Lung microvascular endothelial cell (primary cell): ENCODE measurements around the gene SGO2. TPM values are rescaled to one million over a fixed set of nuclear protein-coding genes. Genes with fewer than 3 reads are reported as not detected.
"Not testable (repeated sequence)": the region's sequence is repeated elsewhere in the genome, so short reads cannot be mapped to it uniquely, and the experiment has no call there.

ENCODE experiments used
- DNase-seq, 2 donors: peaks; one replicate each; pipeline versions ENCODE4 v3.0.0 to v3.0.0-alpha.2; 2010; ENCODE audit warnings: low read depth in 2 of 2
- total RNA-seq: library from RNA; depleted of rRNA; stranded (reverse); fragments of >200 nt; gene quantifications from 2 replicates; pipeline ENCODE4 v1.2.1, GENCODE V29; 2014

The SGO2 gene
- total RNA-seq, 1 donor from 2014 or later = 2.0 TPM

DNA sequence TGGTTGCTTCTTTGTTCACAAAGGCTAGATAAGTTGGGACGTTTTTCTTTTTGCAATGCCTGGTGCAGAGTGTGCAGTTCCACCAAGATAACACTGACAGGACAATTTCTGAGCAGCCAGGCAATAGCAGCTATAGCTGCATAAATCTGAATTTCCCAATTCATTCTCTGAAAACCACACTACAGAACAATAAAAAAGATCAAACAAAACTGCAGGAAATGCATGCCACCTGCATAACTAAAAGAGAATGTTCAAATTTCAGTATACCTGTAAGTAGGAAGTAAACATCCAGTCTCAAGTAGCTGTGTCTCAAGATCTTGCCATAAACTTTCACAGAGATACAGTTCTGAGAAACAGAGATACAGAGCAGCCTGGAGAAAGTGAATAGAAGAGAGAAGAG is 10.9 kb upstream of the SGO2 start:
- DNase-seq = no peak

DNA sequence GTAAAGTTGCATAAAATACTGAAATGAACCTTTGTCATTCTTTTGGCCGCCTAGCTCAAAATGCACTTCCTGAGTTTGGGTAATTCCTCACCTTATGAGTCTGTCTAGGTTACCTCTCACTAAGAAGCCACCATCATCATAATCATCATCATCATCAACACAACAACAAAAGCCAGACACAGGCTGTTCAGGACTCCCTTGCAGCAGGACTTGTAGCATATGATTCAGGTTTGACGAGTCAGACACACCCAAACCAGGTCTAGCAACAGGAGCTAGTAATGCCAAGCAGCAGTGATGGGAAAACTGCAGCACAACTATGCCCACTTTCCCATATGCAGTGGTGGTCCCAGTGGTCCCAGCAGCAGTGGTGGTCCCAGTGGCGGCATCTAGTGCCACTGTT is 2.8 kb upstream of the SGO2 start:
- DNase-seq = no peak

GRCh38 chr2:200523604-200524003 is 2.4 kb upstream of the SGO2 start:
- no peak for DNase-seq

DNA sequence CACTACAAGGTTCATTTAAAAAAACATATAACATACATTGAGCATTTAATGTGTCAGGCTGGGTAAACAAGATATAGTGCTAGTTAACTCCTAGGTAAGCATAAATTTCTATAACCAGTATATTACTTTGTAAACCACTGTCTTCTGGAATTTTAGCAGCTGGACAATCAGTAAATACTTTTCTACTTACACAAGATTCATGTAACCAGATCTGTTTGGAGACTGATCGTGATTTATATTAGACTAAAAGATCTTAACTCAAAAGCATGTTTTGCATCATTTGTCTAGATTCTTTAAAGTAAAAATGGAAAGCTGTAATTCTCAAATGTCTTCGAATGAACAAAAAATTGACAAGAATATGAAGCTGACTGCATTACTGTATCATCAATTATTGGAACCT is 941 bp upstream of the SGO2 start:
- DNase-seq = no peak

- DNase-seq = no peak
Measured at GRCh38 chr2:200525551-200525881, 491 bp upstream of the SGO2 start.

GRCh38 chr2:200528228-200528627 is 2.2 kb downstream of the SGO2 start:
- no peak for DNase-seq

DNA sequence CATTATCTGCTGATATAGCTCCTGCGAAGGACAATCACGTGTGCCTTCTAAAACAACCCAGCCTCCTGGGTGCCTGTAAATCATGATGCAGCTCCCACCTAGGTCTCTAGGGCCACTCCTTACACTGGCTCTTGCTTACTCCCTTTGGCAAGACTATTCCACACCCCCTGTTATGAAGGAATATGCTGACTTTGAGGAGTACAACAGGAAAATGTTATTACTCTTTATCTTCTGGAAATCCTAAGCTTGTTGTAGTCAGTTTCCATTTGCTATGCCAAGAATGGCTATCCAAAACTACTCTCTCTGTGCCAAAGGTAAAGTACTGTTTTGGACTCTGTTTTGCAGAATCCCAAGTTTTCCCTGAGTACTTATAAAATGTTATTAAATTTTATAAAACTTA is 7.7 kb downstream of the SGO2 start:
- peak in 1 of 2 donors; percentile 67 for DNase-seq

GRCh38 chr2:200534572-200534971 is 8.6 kb downstream of the SGO2 start:
- DNase-seq = no peak

DNA sequence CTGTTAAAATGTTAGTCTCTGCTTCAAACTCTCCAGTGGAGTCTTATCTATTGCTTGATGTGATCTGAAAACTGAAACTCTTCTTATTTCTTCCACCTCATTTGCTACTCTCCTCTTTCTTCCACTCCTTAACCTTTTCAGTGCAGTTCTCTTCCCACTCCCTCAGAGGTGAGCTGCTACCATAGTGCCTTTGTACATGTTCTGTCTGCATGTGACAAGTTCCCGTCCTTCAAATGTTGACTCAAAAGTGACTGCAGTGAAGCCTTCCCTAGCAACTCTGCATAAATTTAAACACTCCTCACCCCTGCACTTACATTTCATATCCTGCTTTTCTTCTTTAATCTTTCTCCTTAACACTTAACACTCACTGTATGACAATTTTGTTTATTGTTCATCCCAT is 12.1 kb downstream of the SGO2 start:
- no peak for DNase-seq

GRCh38 chr2:200540793-200541192 is 14.8 kb downstream of the SGO2 start:
- no peak for DNase-seq

DNA sequence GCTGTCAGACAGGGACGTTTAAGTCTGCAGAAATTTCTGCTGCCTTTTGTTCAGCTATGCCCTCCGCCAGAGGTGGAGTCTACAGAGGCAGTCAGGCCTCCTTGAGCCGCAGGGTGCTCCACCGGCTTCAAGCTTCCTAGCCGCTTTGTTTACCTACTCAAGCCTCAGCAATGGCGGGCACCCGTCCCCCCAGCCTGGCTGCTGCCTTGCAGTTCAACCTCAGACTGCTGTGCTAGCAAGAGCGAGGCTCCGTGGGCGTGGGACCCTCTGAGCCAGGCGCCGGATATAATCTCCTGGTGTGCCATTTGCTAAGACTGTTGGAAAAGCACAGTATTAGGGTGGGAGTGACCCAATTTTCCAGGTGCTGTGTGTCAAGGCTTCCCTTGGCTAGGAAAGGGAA is 40.6 kb downstream of the SGO2 start:
- DNase-seq = not testable (repeated sequence)

DNA sequence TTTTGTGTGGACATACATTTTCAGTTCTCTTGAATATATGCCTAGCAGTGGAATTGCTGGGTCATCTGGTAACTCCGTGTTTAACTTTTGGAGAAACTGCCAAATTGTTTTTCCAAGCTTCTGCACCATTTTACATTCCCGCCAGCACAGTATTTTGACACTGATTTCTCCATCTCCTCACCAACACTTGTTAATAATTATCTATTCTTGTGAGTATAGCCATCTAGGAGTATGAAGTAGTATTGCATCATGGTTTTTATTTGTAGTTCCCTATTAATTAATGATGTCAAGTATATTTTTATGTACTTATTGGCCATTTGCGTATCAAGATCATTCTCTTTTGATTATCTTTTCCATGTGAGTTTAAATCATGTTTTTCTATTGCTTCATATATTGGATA is 41.9 kb downstream of the SGO2 start:
- DNase-seq = no peak

DNA sequence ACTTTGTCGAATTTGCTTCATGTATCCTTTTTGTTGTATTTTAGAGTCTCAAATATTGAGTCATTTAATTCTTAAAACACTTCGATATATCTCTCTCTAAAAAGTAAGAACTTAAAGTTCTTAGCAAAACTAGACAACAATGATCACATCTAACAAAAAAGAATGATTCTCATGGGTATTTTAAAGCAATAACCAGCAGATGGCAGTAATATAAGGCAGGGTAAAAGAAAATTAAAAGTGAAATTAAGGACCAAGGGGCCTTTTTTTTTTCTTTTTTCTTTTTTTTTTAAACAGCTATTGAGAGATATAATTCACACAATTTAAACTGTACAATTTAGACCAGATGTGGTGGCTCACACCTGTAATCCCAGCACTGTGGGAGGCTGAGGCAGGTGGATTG is 50.0 kb downstream of the SGO2 start:
- DNase-seq = peak; percentile 18 to 36

DNA sequence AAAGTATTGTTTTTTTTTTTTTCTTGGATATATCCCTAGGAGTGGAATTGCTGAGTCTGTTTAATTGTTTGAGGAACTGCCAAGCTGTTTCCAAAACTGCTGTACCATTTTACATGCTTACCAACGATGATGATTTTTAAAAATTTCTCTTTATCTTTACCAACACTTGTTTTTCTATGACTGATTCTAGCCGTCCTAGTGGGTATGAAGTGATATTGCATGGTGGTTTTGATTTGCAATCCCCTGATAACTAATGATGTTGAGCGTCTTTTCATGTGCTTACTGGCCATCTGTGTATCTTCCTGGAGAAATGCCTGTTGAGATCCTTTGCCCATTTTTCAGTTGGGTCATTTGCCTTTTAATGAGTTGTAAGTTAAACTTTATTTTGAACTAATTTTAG is 51.0 kb downstream of the SGO2 start:
- DNase-seq = no peak

GRCh38 chr2:200578778-200579177 is 52.8 kb downstream of the SGO2 start:
- DNase-seq = peak; percentile 20 to 42

DNA sequence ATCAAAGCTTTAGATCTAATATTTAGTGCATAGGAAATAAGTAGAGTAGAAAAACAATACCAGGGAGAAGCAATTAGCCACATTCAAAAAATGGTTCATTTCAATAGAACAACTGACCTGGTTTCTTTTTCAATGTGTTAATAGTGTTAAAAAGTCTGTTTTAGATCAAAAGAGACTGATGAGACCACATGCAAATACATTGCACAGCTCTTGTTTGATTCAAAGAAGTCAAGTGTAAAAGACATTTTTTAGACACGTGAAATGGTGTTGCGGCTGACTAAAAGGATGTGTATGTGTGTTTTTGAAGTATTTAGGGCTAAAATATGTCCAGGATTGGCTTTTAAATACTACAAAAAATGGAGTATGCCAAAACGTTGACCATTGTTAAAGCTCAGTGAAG is 58.6 kb downstream of the SGO2 start:
- no peak for DNase-seq

DNA sequence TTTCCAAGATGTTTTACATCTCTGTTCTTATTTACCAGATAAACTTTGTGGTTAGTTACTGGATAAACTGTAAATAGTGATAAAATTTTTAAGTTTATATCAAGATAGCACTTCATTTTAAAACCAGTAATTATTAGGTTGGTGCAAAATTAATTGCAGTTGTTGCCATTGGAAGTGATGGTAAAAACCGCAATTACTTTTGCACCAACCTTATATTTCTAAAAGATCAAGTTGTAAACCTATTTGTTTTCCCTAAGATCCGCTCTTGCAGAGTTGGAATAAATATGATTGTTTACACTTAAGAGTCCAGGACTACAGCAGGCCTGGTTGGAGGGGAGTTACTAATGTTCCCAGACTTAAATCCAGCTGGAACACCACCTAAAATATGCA is 59.3 kb downstream of the SGO2 start:
- DNase-seq = no peak

DNA sequence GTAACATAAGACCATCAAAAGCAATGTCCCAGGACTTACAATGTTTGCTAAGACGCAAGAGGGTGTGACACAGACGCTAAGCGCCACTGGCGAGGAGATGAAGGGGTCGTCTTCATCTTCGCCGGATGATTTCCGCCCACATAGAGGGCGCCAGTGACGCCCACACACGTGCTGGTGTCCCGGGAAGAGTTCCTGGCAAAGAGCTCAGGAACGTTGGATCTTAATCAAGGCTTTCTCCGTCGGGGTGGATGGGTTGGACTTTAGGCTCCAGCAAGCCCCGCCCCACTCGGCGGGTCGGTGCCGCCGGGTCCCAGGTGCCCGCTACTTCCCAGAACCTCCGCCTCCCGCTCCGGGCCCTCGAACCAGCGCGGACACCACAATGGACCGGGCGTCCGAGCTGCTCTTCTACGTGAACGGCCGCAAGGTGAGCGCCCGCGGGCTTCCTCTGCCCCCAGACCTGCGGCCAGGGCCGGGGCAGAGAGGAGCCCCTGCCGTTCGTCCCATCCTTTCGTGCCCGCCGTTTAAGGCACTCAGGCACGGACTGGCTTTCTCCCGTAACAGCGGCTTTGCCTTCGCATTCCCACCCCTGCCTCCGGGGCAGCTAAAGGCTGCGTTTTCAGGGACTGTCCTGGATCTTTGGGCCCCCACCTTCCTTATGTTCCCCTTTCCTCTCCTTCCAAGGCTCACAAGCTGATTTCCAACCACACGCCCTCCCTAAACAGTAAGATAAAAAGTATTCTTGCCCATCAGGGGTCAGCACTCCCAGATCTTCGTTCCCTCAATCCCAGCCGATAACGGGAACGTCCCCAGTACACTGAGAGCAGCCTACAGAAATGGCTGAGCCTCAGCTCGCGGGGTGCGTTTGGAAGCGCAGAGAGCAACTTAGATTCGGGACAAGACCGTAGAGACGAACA is 60.0 kb downstream of the SGO2 start, which contains the start of gene AOX1:
AOX1 (plus strand) TSS at position 285 of the 914 bp plus-strand sequence; CDS start at position 380, 95 bp downstream.
- DNase-seq = peak; percentile 22 to 31

DNA sequence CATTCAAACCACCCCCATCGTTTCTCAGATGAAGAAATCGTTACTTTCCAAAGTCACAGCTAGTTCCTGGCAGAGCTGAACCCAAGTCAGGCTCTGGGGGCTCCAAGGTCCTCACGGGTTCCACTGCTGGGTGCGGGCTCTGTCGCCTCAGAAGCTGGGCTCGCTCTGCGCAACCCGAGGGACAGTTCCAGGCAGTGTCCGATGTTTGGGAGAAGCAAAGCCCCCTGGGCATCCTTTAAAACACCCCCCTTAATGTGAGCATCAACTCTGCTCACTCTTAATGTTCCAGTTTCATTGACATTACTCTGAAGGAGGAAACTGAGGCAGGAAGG is 60.6 kb downstream of the SGO2 start:
- DNase-seq = no peak

GRCh38 chr2:200587007-200587616 is 61.1 kb downstream of the SGO2 start:
- no peak for DNase-seq

- no peak for DNase-seq
Measured at GRCh38 chr2:200588076-200588678, 62.2 kb downstream of the SGO2 start.

DNA sequence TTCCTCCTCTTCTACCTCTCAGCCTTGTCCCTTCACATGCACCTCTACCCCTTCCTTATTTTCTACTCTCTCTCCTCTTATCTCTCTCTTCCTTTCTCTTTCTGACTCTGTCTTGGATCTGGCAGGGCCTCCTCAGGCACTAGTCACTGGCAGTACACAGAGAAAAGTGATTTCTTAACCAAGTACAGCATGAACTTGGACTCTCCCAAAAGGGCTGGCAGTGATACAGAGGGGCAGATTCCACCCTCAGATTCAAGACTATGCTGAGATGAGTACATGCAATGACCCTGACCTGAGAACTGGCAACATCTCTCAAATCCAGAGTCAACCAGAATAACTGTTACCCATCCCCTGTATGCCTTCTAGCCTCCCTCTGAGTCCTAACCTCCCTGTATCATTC is 64.1 kb downstream of the SGO2 start:
- no peak for DNase-seq

GRCh38 chr2:200591308-200591707 is 65.3 kb downstream of the SGO2 start:
- DNase-seq = no peak
